Adrenal gland (tissue), 5 donors: Measurements from ENCODE around the gene PIP5KL1.
A peak's percentile ranks its signal among the peaks of the same experiment; 100 is the strongest.

ENCODE experiments used
- CTCF ChIP-seq, 6 experiments: fragments of 450-650 bp in 4 of 6; fragments of 200-600 bp in 2 of 6; sonication (generic) in 1 of 6; IDR thresholded peaks; 1 replicate in 5 of 6; 2 replicates in 1 of 6; pipeline versions ENCODE4 v1.5.1 to v1.8.0; 2016 to 2021; ENCODE audit warnings: antibody characterized with exemption in 6 of 6, mild to moderate bottlenecking in 2 of 6, moderate library complexity in 1 of 6
- POLR2A ChIP-seq, 2 donors: fragments of 450-650 bp; IDR thresholded peaks; one replicate each; pipeline ENCODE4 v1.6.1; 2017; ENCODE audit warnings: antibody characterized with exemption in 2 of 2, mild to moderate bottlenecking in 2 of 2, moderate library complexity in 1 of 2
- donor health status: DM: no; HTN: no; CAD: no.

- TF ChIP-seq CTCF (IDR thresholded peaks at IDR 0.05) (no peak), POLR2A (IDR thresholded peaks at IDR 0.05) (peak in 1 of 2 donors; percentile 54)
These were observed 38.3 kb upstream of the PIP5KL1 start for GRCh38 chr9:127968700-127969383.
